HEK293 (cell line): ENCODE results near the gene FLRT1.

Experiments used
- CTCF ChIA-PET: fragments of 350-600 bp; formaldehyde crosslinking; extraction: SDS; loops from one replicate; lab custom pipeline; 2021; ENCODE audit warnings: antibody characterized with exemption; lab: Yijun Ruan, JAX
- POLR2A ChIA-PET: fragments of 300-600 bp; formaldehyde crosslinking; extraction: SDS; loops from one replicate; lab custom pipeline; 2020; ENCODE audit warnings: antibody characterized with exemption, inconsistent platforms; lab: Yijun Ruan, JAX
- H3K27ac ChIP-seq: fragments of 200-500 bp; sonication (Bioruptor generic); 2 replicates; pipeline ENCODE4 v1.5.1; 2014; ENCODE audit warnings: low read depth, low read length, control low read depth, inconsistent platforms; ENCODE audit errors: extremely low read depth
- H3K36me3 ChIP-seq, 2 experiments: fragments of 200-500 bp in 1 of 2; sonication (Bioruptor generic) in 1 of 2; 1 replicate in 1 of 2; 2 replicates in 1 of 2; pipeline ENCODE4 v1.5.1; 2014 to 2017; ENCODE audit warnings: inconsistent platforms in 2 of 2, low read length in 2 of 2; ENCODE audit not compliant: control insufficient read depth in 2 of 2, insufficient read depth in 1 of 2
- H3K4me1 ChIP-seq: fragments of 200-500 bp; sonication (Bioruptor generic); 2 replicates; pipeline ENCODE4 v1.5.1; 2014; ENCODE audit warnings: mild to moderate bottlenecking, low read length, inconsistent platforms; ENCODE audit not compliant: control insufficient read depth, insufficient read depth
- H3K4me3 ChIP-seq: 2 replicates; pipeline ENCODE4 v1.5.1; 2011; ENCODE audit warnings: low read depth, mild to moderate bottlenecking, control low read depth, low read length, moderate library complexity
- H3K9me3 ChIP-seq: fragments of 200-500 bp; sonication (Bioruptor generic); 2 replicates; pipeline ENCODE4 v1.5.1; 2014; ENCODE audit warnings: low read depth, low read length, inconsistent platforms; ENCODE audit not compliant: control insufficient read depth, insufficient read depth
- GLIS2 ChIP-seq: fragments of 450-650 bp; formaldehyde crosslinking; IDR thresholded peaks from 2 replicates; pipeline ENCODE4 v1.5.1; 2016; ENCODE audit warnings: missing biosample characterization, missing genetic modification characterization
- KLF10 ChIP-seq: fragments of 450-650 bp; IDR thresholded peaks from 2 replicates; pipeline ENCODE4 v1.5.1; 2018; ENCODE audit warnings: missing biosample characterization, mild to moderate bottlenecking, missing genetic modification characterization
- KLF9 ChIP-seq: fragments of 450-650 bp; formaldehyde crosslinking; IDR thresholded peaks from 2 replicates; pipeline ENCODE4 v1.5.1; 2016; ENCODE audit warnings: missing biosample characterization, missing genetic modification characterization, low read depth
- SCRT1 ChIP-seq: fragments of 450-650 bp; formaldehyde crosslinking; IDR thresholded peaks from 2 replicates; pipeline ENCODE4 v1.5.1; 2016; ENCODE audit warnings: missing biosample characterization, missing genetic modification characterization, borderline replicate concordance
- SCRT2 ChIP-seq: fragments of 450-650 bp; formaldehyde crosslinking; IDR thresholded peaks from 2 replicates; pipeline ENCODE4 v1.5.1; 2016; ENCODE audit warnings: missing biosample characterization, missing genetic modification characterization
- ZBTB1 ChIP-seq: fragments of 450-650 bp; formaldehyde crosslinking; IDR thresholded peaks from 2 replicates; pipeline ENCODE4 v1.5.1; 2016; ENCODE audit warnings: missing biosample characterization, missing genetic modification characterization
- ZBTB21 ChIP-seq: fragments of 450-650 bp; formaldehyde crosslinking; IDR thresholded peaks from 2 replicates; pipeline ENCODE4 v1.5.1; 2017; ENCODE audit warnings: missing biosample characterization, missing genetic modification characterization
- ZFP41 ChIP-seq: fragments of 450-650 bp; formaldehyde crosslinking; IDR thresholded peaks from 2 replicates; pipeline ENCODE4 v1.5.1; 2016; ENCODE audit warnings: missing biosample characterization, missing genetic modification characterization, borderline replicate concordance
- ZNF211 ChIP-seq: fragments of 450-650 bp; formaldehyde crosslinking; IDR thresholded peaks from 2 replicates; pipeline ENCODE4 v1.5.1; 2016; ENCODE audit warnings: low read depth, missing biosample characterization, missing genetic modification characterization
- ZNF302 ChIP-seq: fragments of 450-650 bp; formaldehyde crosslinking; IDR thresholded peaks from 2 replicates; pipeline ENCODE4 v1.5.1; 2016; ENCODE audit warnings: missing biosample characterization, missing genetic modification characterization, low read depth
- ZNF341 ChIP-seq: fragments of 450-650 bp; formaldehyde crosslinking; IDR thresholded peaks from 2 replicates; pipeline ENCODE4; 2016; ENCODE audit warnings: low read depth, missing biosample characterization, missing genetic modification characterization
- ZNF354C ChIP-seq: fragments of 450-650 bp; formaldehyde crosslinking; IDR thresholded peaks from 2 replicates; pipeline ENCODE4 v1.5.1; 2016; ENCODE audit warnings: missing biosample characterization, missing genetic modification characterization, low read depth, borderline replicate concordance
- ZNF394 ChIP-seq: fragments of 450-650 bp; formaldehyde crosslinking; IDR thresholded peaks from 2 replicates; pipeline ENCODE4 v1.5.1; 2016; ENCODE audit warnings: missing biosample characterization, missing genetic modification characterization, mild to moderate bottlenecking, moderate library complexity, borderline replicate concordance
- ZNF423 ChIP-seq: fragments of 450-650 bp; formaldehyde crosslinking; IDR thresholded peaks from 2 replicates; pipeline ENCODE4 v1.5.1; 2016; ENCODE audit warnings: missing biosample characterization, missing genetic modification characterization
- ZNF544 ChIP-seq: fragments of 450-650 bp; formaldehyde crosslinking; IDR thresholded peaks from 2 replicates; pipeline ENCODE4 v1.5.0; 2017; ENCODE audit warnings: missing biosample characterization, missing genetic modification characterization
- ZNF561 ChIP-seq: fragments of 450-650 bp; IDR thresholded peaks from 2 replicates; pipeline ENCODE4 v1.5.1; 2018; ENCODE audit warnings: missing biosample characterization, missing genetic modification characterization, borderline replicate concordance
- ZNF596 ChIP-seq: fragments of 450-650 bp; IDR thresholded peaks from 2 replicates; pipeline ENCODE4 v1.5.0; 2018; ENCODE audit warnings: missing biosample characterization, mild to moderate bottlenecking, missing genetic modification characterization, moderate library complexity
- ZNF830 ChIP-seq: fragments of 450-650 bp; IDR thresholded peaks from 2 replicates; pipeline ENCODE4 v1.5.0; 2018; ENCODE audit warnings: missing biosample characterization, missing genetic modification characterization, low read depth, mild to moderate bottlenecking, moderate library complexity
- ZNF837 ChIP-seq: fragments of 450-650 bp; formaldehyde crosslinking; IDR thresholded peaks from 2 replicates; pipeline ENCODE4 v1.5.1; 2016; ENCODE audit warnings: missing biosample characterization, missing genetic modification characterization
- ZXDB ChIP-seq: fragments of 450-650 bp; formaldehyde crosslinking; IDR thresholded peaks from 2 replicates; pipeline ENCODE4 v1.5.1; 2016; ENCODE audit warnings: missing biosample characterization, missing genetic modification characterization
- TF ChIP-seq, protein P1 (sequence below): fragments of 450-650 bp; formaldehyde crosslinking; IDR thresholded peaks from 2 replicates; pipeline ENCODE4 v1.5.1; 2017; ENCODE audit warnings: missing biosample characterization, missing genetic modification characterization
- TF ChIP-seq, protein P2 (sequence below): fragments of 450-650 bp; formaldehyde crosslinking; IDR thresholded peaks from 2 replicates; pipeline ENCODE4 v1.5.1; 2016; ENCODE audit warnings: missing biosample characterization, missing genetic modification characterization, low read depth
- TF ChIP-seq, protein P3 (sequence below): fragments of 450-650 bp; formaldehyde crosslinking; IDR thresholded peaks from 2 replicates; pipeline ENCODE4 v1.5.1; 2016; ENCODE audit warnings: missing biosample characterization, missing genetic modification characterization, borderline replicate concordance
- TF ChIP-seq, protein P4 (sequence below): fragments of 450-650 bp; formaldehyde crosslinking; IDR thresholded peaks from 2 replicates; pipeline ENCODE4 v1.5.1; 2016; ENCODE audit warnings: missing biosample characterization, missing genetic modification characterization

Gene FLRT1

GRCh38 chr11:64027651-64028397 is 7.9 kb upstream of the FLRT1 start:
- H3K9me3 ChIP-seq, result no peaks in the 10 kb centered on the region
- POLR2A ChIA-PET, result no interaction called here
- no peak overlapping the region for H3K4me3 ChIP-seq
- H3K4me1 ChIP-seq, result no peaks in the 10 kb centered on the region
- TF ChIP-seq GLIS2 (tag by site-specific recombination) (0 out of 2 replicates have a peak, but pooled peaks have one; percentile 13), SCRT2 (tag by site-specific recombination) (no peak), ZNF341 (peak; percentile 63)
- TF ChIP-seq, all 188 proteins: peak for 2
- Histone ChIP-seq H3K27ac (no peak overlapping the region), H3K36me3 (no peaks in the 10 kb centered on the region)
- CTCF ChIA-PET, result interaction anchor here (0.7 kb wide), 1 partner anchor 58 kb away, joined by 3 read pairs; no protein-coding TSS in a partner anchor

- Histone ChIP-seq H3K9me3 (no peaks in the 10 kb centered on the region), H3K36me3 (no peaks in the 10 kb centered on the region), H3K4me1 (no peaks in the 10 kb centered on the region), H3K27ac (no peak overlapping the region), H3K4me3 (no peak overlapping the region)
- POLR2A ChIA-PET, result no interaction called here
- CTCF ChIA-PET, result interaction anchor here (0.7 kb wide), 1 partner anchor 57 kb away, joined by 3 read pairs; no protein-coding TSS in a partner anchor
- TF ChIP-seq, protein P1, sequence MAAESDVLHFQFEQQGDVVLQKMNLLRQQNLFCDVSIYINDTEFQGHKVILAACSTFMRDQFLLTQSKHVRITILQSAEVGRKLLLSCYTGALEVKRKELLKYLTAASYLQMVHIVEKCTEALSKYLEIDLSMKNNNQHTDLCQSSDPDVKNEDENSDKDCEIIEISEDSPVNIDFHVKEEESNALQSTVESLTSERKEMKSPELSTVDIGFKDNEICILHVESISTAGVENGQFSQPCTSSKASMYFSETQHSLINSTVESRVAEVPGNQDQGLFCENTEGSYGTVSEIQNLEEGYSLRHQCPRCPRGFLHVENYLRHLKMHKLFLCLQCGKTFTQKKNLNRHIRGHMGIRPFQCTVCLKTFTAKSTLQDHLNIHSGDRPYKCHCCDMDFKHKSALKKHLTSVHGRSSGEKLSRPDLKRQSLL (tag by site-specific recombination), result no peak
- TF ChIP-seq ZNF544 (tag by site-specific recombination) (no peak), ZFP41 (no peak), ZBTB21 (tag by site-specific recombination) (no peak), ZNF837 (no peak), GLIS2 (tag by site-specific recombination) (peak; percentile 7; the same call in 1 of the 2 replicates), ZNF354C (tag by site-specific recombination) (no peak), ZNF211 (no peak), ZNF561 (tag by site-specific recombination) (no peak), ZXDB (tag by site-specific recombination) (no peak), SCRT1 (no peak), ZNF596 (tag by site-specific recombination) (no peak), ZNF302 (no peak), ZNF830 (tag by site-specific recombination) (no peak), ZNF423 (tag by site-specific recombination) (no peak), KLF9 (peak; percentile 48; the same call in 1 of the 2 replicates), ZNF394 (tag by site-specific recombination) (no peak), KLF10 (tag by site-specific recombination) (no peak), ZBTB1 (no peak), ZNF341 (peak; percentile 47; the same call in 1 of the 2 replicates)
- TF ChIP-seq, protein P2, sequence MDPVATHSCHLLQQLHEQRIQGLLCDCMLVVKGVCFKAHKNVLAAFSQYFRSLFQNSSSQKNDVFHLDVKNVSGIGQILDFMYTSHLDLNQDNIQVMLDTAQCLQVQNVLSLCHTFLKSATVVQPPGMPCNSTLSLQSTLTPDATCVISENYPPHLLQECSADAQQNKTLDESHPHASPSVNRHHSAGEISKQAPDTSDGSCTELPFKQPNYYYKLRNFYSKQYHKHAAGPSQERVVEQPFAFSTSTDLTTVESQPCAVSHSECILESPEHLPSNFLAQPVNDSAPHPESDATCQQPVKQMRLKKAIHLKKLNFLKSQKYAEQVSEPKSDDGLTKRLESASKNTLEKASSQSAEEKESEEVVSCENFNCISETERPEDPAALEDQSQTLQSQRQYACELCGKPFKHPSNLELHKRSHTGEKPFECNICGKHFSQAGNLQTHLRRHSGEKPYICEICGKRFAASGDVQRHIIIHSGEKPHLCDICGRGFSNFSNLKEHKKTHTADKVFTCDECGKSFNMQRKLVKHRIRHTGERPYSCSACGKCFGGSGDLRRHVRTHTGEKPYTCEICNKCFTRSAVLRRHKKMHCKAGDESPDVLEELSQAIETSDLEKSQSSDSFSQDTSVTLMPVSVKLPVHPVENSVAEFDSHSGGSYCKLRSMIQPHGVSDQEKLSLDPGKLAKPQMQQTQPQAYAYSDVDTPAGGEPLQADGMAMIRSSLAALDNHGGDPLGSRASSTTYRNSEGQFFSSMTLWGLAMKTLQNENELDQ, result no peak
- TF ChIP-seq, protein P3, sequence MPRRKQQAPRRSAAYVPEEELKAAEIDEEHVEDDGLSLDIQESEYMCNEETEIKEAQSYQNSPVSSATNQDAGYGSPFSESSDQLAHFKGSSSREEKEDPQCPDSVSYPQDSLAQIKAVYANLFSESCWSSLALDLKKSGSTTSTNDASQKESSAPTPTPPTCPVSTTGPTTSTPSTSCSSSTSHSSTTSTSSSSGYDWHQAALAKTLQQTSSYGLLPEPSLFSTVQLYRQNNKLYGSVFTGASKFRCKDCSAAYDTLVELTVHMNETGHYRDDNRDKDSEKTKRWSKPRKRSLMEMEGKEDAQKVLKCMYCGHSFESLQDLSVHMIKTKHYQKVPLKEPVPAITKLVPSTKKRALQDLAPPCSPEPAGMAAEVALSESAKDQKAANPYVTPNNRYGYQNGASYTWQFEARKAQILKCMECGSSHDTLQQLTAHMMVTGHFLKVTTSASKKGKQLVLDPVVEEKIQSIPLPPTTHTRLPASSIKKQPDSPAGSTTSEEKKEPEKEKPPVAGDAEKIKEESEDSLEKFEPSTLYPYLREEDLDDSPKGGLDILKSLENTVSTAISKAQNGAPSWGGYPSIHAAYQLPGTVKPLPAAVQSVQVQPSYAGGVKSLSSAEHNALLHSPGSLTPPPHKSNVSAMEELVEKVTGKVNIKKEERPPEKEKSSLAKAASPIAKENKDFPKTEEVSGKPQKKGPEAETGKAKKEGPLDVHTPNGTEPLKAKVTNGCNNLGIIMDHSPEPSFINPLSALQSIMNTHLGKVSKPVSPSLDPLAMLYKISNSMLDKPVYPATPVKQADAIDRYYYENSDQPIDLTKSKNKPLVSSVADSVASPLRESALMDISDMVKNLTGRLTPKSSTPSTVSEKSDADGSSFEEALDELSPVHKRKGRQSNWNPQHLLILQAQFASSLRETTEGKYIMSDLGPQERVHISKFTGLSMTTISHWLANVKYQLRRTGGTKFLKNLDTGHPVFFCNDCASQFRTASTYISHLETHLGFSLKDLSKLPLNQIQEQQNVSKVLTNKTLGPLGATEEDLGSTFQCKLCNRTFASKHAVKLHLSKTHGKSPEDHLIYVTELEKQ (tag by site-specific recombination), result no peak
- TF ChIP-seq, protein P4, sequence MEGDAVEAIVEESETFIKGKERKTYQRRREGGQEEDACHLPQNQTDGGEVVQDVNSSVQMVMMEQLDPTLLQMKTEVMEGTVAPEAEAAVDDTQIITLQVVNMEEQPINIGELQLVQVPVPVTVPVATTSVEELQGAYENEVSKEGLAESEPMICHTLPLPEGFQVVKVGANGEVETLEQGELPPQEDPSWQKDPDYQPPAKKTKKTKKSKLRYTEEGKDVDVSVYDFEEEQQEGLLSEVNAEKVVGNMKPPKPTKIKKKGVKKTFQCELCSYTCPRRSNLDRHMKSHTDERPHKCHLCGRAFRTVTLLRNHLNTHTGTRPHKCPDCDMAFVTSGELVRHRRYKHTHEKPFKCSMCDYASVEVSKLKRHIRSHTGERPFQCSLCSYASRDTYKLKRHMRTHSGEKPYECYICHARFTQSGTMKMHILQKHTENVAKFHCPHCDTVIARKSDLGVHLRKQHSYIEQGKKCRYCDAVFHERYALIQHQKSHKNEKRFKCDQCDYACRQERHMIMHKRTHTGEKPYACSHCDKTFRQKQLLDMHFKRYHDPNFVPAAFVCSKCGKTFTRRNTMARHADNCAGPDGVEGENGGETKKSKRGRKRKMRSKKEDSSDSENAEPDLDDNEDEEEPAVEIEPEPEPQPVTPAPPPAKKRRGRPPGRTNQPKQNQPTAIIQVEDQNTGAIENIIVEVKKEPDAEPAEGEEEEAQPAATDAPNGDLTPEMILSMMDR (tag by site-specific recombination), result no peak
Measured at GRCh38 chr11:64028398-64029115, 7.2 kb upstream of the FLRT1 start.
